Trophoblast cell (in vitro differentiated cells and primary cell): Measurements from ENCODE around the gene TBX20.
A peak's percentile ranks its signal among the peaks of the same experiment; 100 is the strongest.
"Not testable (repeated sequence)": the region's sequence is repeated elsewhere in the genome, so short reads cannot be mapped to it uniquely, and the experiment has no call there.

Source experiments
- DNase-seq, 2 donors: peaks; one replicate each; pipeline ENCODE4 v3.0.0-alpha.2; 2016
- H2AFZ ChIP-seq: 2 replicates; pipeline ENCODE4 v1.6.1; 2013; ENCODE audit warnings: low read length, moderate library complexity, mild to moderate bottlenecking; ENCODE audit not compliant: insufficient read depth, poor library complexity
- H2AK5ac ChIP-seq: 2 replicates; pipeline ENCODE4 v1.6.1; 2013; ENCODE audit warnings: mild to moderate bottlenecking, low read length
- H2BK120ac ChIP-seq: 2 replicates; pipeline ENCODE4 v1.6.1; 2013; ENCODE audit warnings: low read length, mild to moderate bottlenecking, moderate library complexity; ENCODE audit not compliant: insufficient read depth, poor library complexity
- H2BK12ac ChIP-seq: 2 replicates; pipeline ENCODE4 v1.6.1; 2013; ENCODE audit warnings: mild to moderate bottlenecking, low read length, moderate library complexity
- H2BK5ac ChIP-seq: 2 replicates; pipeline ENCODE4 v1.6.1; 2013; ENCODE audit warnings: low read length, low read depth, moderate library complexity, mild to moderate bottlenecking; ENCODE audit not compliant: poor library complexity
- H3K14ac ChIP-seq: 2 replicates; pipeline ENCODE4 v1.6.1; 2013; ENCODE audit warnings: mild to moderate bottlenecking, low read length
- H3K18ac ChIP-seq: 2 replicates; pipeline ENCODE4 v1.6.1; 2013; ENCODE audit warnings: mild to moderate bottlenecking, low read length
- H3K23ac ChIP-seq: 2 replicates; pipeline ENCODE4 v1.6.1; 2013; ENCODE audit warnings: low read length
- H3K27ac ChIP-seq: 2 replicates; pipeline ENCODE4 v1.5.1; 2013; ENCODE audit warnings: low read depth, mild to moderate bottlenecking, inconsistent platforms, low read length, moderate library complexity
- H3K27me3 ChIP-seq: 2 replicates; pipeline ENCODE4 v1.6.1; 2013; ENCODE audit warnings: inconsistent platforms, mild to moderate bottlenecking, low read length, moderate library complexity; ENCODE audit not compliant: insufficient read depth
- H3K36me3 ChIP-seq, 2 experiments: 1 replicate in 1 of 2; 2 replicates in 1 of 2; pipeline ENCODE4 v1.6.1; 2013; ENCODE audit warnings: low read length in 2 of 2, mild to moderate bottlenecking in 2 of 2, moderate library complexity in 1 of 2; ENCODE audit not compliant: insufficient read depth in 2 of 2, control insufficient read depth in 1 of 2
- H3K4ac ChIP-seq: 2 replicates; pipeline ENCODE4 v1.6.1; 2013; ENCODE audit warnings: low read depth, mild to moderate bottlenecking, low read length, moderate library complexity
- H3K4me1 ChIP-seq, 2 experiments: 1 replicate in 1 of 2; 2 replicates in 1 of 2; pipeline ENCODE4 v1.6.1; 2013; ENCODE audit warnings: low read length in 2 of 2, mild to moderate bottlenecking in 2 of 2, moderate library complexity in 1 of 2; ENCODE audit not compliant: insufficient read depth in 2 of 2, control insufficient read depth in 1 of 2
- H3K4me2 ChIP-seq: 2 replicates; pipeline ENCODE4 v1.6.1; 2013; ENCODE audit warnings: inconsistent platforms, mild to moderate bottlenecking, low read length, moderate library complexity
- H3K4me3 ChIP-seq: 2 replicates; pipeline ENCODE4 v1.5.1; 2013; ENCODE audit warnings: mild to moderate bottlenecking, low read depth, low read length, inconsistent platforms
- H3K79me1 ChIP-seq: one replicate; pipeline ENCODE4 v1.6.1; 2013; ENCODE audit warnings: low read length
- H3K79me2 ChIP-seq: 2 replicates; pipeline ENCODE4 v1.6.1; 2013; ENCODE audit warnings: low read length, mild to moderate bottlenecking; ENCODE audit not compliant: control insufficient read depth, insufficient read depth, poor library complexity
- H3K9ac ChIP-seq: 2 replicates; pipeline ENCODE4 v1.6.1; 2013; ENCODE audit warnings: mild to moderate bottlenecking, low read length
- H3K9me3 ChIP-seq: 2 replicates; pipeline ENCODE4 v1.6.1; 2013; ENCODE audit warnings: low read depth, mild to moderate bottlenecking, control low read depth, inconsistent platforms, low read length; ENCODE audit not compliant: insufficient read depth
- H4K12ac ChIP-seq: 2 replicates; pipeline ENCODE4 v1.6.1; 2013; ENCODE audit warnings: low read depth, mild to moderate bottlenecking, low read length, moderate library complexity
- H4K8ac ChIP-seq: 2 replicates; pipeline ENCODE4 v1.6.1; 2013; ENCODE audit warnings: low read depth, mild to moderate bottlenecking, low read length, moderate library complexity
- H4K91ac ChIP-seq: one replicate; pipeline ENCODE4 v1.6.1; 2013; ENCODE audit warnings: low read depth, mild to moderate bottlenecking, low read length, moderate library complexity
- WGBS: extraction: QIAGEN DNeasy Blood & Tissue Kit; methylation state at CpG from one replicate; pipeline ENCODE4 v1.1.7; 2013; ENCODE audit warnings: missing lambda C conversion rate; ENCODE audit not compliant: insufficient read length, insufficient coverage; ENCODE audit errors: extremely low coverage; 5-methylcytosine and 5-hydroxymethylcytosine counted together

Gene TBX20

DNA sequence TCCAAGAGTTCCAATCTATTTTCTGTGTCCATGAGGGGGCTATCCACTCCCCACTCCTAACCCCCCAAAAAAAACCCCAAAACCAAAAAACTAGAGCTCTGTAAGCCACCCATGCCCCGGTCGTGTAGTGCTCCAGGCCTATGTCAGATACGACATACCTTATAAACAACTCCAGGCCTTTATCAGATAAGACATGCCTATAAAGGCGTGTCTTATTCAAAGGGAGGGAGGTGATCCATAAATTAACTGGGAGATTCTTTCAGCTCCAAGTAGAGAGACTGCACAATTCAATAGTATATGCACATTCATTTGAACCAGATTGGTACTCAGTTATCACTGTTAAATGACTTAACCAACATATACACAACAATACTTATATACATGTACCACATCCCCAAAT is 62.3 kb downstream of the TBX20 start:
- not testable (repeated sequence) for H3K4me1 ChIP-seq, H3K18ac ChIP-seq, DNase-seq, H2BK120ac ChIP-seq, H3K9ac ChIP-seq, H3K36me3 ChIP-seq, H4K91ac ChIP-seq, H2BK12ac ChIP-seq, H3K79me2 ChIP-seq, H3K79me1 ChIP-seq, H3K27me3 ChIP-seq, H2BK5ac ChIP-seq, H3K23ac ChIP-seq, H4K8ac ChIP-seq, H3K4me3 ChIP-seq, H3K14ac ChIP-seq, H2AK5ac ChIP-seq, H3K9me3 ChIP-seq, H3K27ac ChIP-seq, H3K4ac ChIP-seq, H2AFZ ChIP-seq, H3K4me2 ChIP-seq, H4K12ac ChIP-seq
- no CpG with 5 or more reads among the region's 4 CpGs for WGBS

DNA sequence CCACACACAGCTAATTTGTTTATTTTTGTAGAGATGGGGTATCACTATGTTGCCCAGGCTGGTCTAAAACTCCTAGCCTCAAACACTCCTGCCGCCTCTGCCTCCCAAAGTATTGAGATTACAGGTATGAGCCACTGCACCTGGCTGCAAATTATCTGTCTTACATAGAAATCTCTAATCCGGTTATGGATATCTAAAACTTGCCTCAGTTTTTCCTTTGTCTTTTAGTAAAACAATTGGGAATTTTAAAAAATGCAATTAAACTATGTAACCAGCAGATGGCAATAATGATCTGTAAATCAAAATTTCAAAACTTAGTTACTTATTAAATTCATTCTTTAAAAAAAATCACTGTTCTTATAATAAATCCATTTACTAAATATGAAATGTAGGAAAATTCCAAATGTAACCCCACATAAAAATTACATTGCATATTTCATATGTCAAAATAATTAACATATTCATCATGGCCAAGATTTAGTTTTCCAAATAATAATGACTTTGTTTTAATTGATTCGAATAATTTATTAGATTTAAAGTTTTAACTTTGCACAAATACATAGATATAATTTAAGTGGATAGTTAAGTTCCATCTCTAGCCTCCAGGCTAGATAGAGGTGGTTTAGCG is 63.6 kb downstream of the TBX20 start:
- not testable (repeated sequence) for H3K9ac ChIP-seq, H3K79me2 ChIP-seq, H2BK5ac ChIP-seq, H3K4me3 ChIP-seq, H3K9me3 ChIP-seq, H3K14ac ChIP-seq, H3K27me3 ChIP-seq, DNase-seq, H3K4ac ChIP-seq, H3K4me1 ChIP-seq, H3K27ac ChIP-seq, H2AK5ac ChIP-seq, H3K79me1 ChIP-seq, H4K8ac ChIP-seq, H3K18ac ChIP-seq, H3K4me2 ChIP-seq, H4K91ac ChIP-seq, H3K36me3 ChIP-seq, H4K12ac ChIP-seq, H2BK120ac ChIP-seq, H3K23ac ChIP-seq, H2BK12ac ChIP-seq, H2AFZ ChIP-seq
- no CpG with 5 or more reads among the region's 4 CpGs for WGBS

DNA sequence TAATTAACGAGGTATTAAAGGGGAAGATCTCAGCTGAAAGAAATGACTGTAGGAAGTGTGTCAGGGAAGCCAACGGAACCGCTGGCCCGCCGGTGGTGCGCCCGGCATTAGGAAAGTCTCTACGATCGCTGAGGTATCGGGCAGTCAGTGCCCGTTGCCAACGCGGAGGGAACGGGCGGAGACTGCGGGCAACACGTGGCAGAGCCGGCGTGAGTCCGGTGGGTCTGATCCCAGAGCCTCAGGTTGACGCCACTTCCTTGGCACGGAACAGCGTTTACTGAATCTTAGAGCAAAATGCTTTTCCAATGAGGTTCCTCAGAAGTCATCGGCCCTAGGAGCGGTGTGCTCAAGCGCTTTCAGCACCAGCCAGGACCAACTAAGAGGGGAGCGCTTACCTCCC is 67.1 kb downstream of the TBX20 start:
- Histone ChIP-seq H4K8ac (peak overlapping the region; percentile 61), H4K12ac (peak overlapping the region; percentile 5), H3K9ac (peak overlapping the region; percentile 73), H2BK12ac (peak overlapping the region; percentile 73), H2AFZ (peak overlapping the region; percentile 30), H3K27ac (peak overlapping the region; percentile 20), H3K4me2 (peak overlapping the region; percentile 84), H3K14ac (peak overlapping the region; percentile 60), H2BK120ac (peak overlapping the region; percentile 74), H3K4me3 (peak overlapping the region; percentile 61), H2BK5ac (peak overlapping the region; percentile 16), H4K91ac (peak overlapping the region; percentile 71), H3K18ac (peak overlapping the region; percentile 72)
- not testable (repeated sequence) for H3K36me3 ChIP-seq, H3K4ac ChIP-seq, H3K79me1 ChIP-seq, H3K4me1 ChIP-seq, H3K27me3 ChIP-seq, H3K79me2 ChIP-seq, H3K23ac ChIP-seq, H2AK5ac ChIP-seq, H3K9me3 ChIP-seq
- no CpG with 5 or more reads among the region's 27 CpGs for WGBS
- peak; percentile 0 to 36 for DNase-seq

- H3K4me2 ChIP-seq: peak overlapping the region; percentile 84
- no peak overlapping the region for H2BK5ac ChIP-seq
- no peak overlapping the region for H2AK5ac ChIP-seq
- H3K4ac ChIP-seq: no peak overlapping the region
- peak overlapping the region; percentile 72 for H3K4me3 ChIP-seq
- DNase-seq: peak; percentile 31 to 60
- H3K14ac ChIP-seq: no peak overlapping the region
- no peaks in the 10 kb centered on the region for H3K9me3 ChIP-seq
- H2AFZ ChIP-seq: peak overlapping the region; percentile 66
- H3K36me3 ChIP-seq: no peaks in the 10 kb centered on the region
- H2BK12ac ChIP-seq: peak overlapping the region; percentile 68
- H4K91ac ChIP-seq: peak overlapping the region; percentile 86
- H2BK120ac ChIP-seq: peak overlapping the region; percentile 63
- WGBS: no CpG with 5 or more reads among the region's 67 CpGs
- no peaks in the 10 kb centered on the region for H3K27me3 ChIP-seq
- H4K8ac ChIP-seq: peak overlapping the region; percentile 62
- no peak overlapping the region for H3K23ac ChIP-seq
- no peak overlapping the region for H3K27ac ChIP-seq
- no peak overlapping the region for H4K12ac ChIP-seq
- H3K9ac ChIP-seq: no peak overlapping the region
- peak overlapping the region; percentile 81 for H3K18ac ChIP-seq
- H3K4me1 ChIP-seq: peaks cover 4 to 9% of the 10 kb centered on the region in 2 experiments
- H3K79me2 ChIP-seq: no peaks in the 10 kb centered on the region
- peaks cover 7% of the 10 kb centered on the region for H3K79me1 ChIP-seq
Measured at GRCh38 chr7:35185908-35186731, 67.8 kb downstream of the TBX20 start.
